Tibial nerve (tissue), 4 donors: ENCODE results near the gene PEX1. TPM values are rescaled to one million over a fixed set of nuclear protein-coding genes. Genes with fewer than 3 reads are reported as not detected.
A peak's percentile ranks its signal among the peaks of the same experiment; 100 is the strongest.
"Not testable (repeated sequence)": the region's sequence is repeated elsewhere in the genome, so short reads cannot be mapped to it uniquely, and the experiment has no call there.

Source experiments
- DNase-seq, 2 donors: peaks; one replicate each; pipeline ENCODE4 v3.0.0-alpha.2; 2019; ENCODE audit warnings: low spot score in 2 of 2
- H3K27ac ChIP-seq, 4 donors: fragments of 200-600 bp; sonication (generic) in 3 of 4; one replicate each; pipeline ENCODE4 v1.5.1; 2017 to 2019; ENCODE audit warnings: mild to moderate bottlenecking in 1 of 4
- H3K27me3 ChIP-seq, 2 donors: fragments of 200-600 bp; sonication (generic) in 1 of 2; one replicate each; pipeline versions ENCODE4 v1.5.1 to v1.6.0; 2017 to 2019
- H3K36me3 ChIP-seq, 3 donors: fragments of 200-600 bp; sonication (generic); one replicate each; pipeline ENCODE4 v1.5.1; 2018 to 2019
- H3K4me1 ChIP-seq, 4 donors: fragments of 200-600 bp; sonication (generic) in 3 of 4; one replicate each; pipeline ENCODE4 v1.5.1; 2017 to 2019
- H3K4me3 ChIP-seq, 4 donors: fragments of 200-600 bp; sonication (generic) in 3 of 4; one replicate each; pipeline ENCODE4 v1.5.1; 2017 to 2019; ENCODE audit warnings: mild to moderate bottlenecking in 1 of 4, moderate library complexity in 1 of 4
- H3K9me3 ChIP-seq, 4 donors: fragments of 200-600 bp; sonication (generic) in 3 of 4; one replicate each; pipeline ENCODE4 v1.5.1; 2017 to 2019
- CTCF ChIP-seq, 5 experiments: fragments of 200-600 bp in 3 of 5; fragments of 450-650 bp in 2 of 5; sonication (generic) in 3 of 5; IDR thresholded peaks; one replicate each; pipeline ENCODE4 v1.5.1; 2016 to 2019; ENCODE audit warnings: antibody characterized with exemption in 5 of 5, mild to moderate bottlenecking in 3 of 5, moderate library complexity in 2 of 5
- EP300 ChIP-seq, 2 donors: sonication (generic); formaldehyde crosslinking; IDR thresholded peaks; one replicate each; pipeline ENCODE4 v1.6.1; 2017; ENCODE audit warnings: antibody characterized with exemption in 2 of 2, mild to moderate bottlenecking in 1 of 2
- POLR2A ChIP-seq, 2 donors: fragments of 450-650 bp; IDR thresholded peaks; one replicate each; pipeline ENCODE4 v1.6.1; 2017; ENCODE audit warnings: antibody characterized with exemption in 2 of 2, mild to moderate bottlenecking in 2 of 2, moderate library complexity in 2 of 2
- WGBS, 2 donors: methylation state at CpG; one replicate each; pipeline ENCODE4 v1.1.5; 2018; 5-methylcytosine and 5-hydroxymethylcytosine counted together
- total RNA-seq, 4 donors: library from RNA; depleted of rRNA; stranded (reverse); fragments of >200 nt; gene quantifications; one replicate each; pipeline ENCODE4 v1.1.0, GENCODE V29; 2016

The PEX1 gene
- total RNA-seq, 4 donors from 2014 or later = 18.4 to 24.6 (median 20.7) TPM

DNA sequence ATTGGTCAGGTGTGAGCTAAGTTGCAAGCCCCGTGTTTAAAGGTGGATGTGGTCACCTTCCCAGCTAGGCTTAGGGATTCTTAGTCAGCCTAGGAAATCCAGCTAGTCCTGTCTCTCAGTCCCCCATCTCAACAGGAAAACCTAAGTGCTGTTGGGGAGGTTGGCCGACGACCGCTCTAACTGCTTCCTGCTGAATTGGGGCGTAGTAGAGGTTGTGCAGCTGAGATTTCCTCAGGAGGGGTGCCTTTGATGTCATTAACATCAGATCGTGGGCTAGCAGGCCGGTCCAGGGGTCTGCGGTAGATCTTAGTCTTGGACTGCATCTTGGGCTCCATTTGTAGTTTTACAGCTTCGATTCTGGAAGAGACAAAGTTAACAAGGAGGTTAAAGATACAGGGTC, 59.7 kb downstream of the PEX1 start:
- not testable (repeated sequence) for H3K9me3 ChIP-seq, H3K27ac ChIP-seq, DNase-seq, H3K4me1 ChIP-seq, H3K4me3 ChIP-seq, H3K27me3 ChIP-seq
- 91% methylated on average over 9 of the region's 9 CpGs for WGBS, 2 donors
- peaks cover 3 to 97% (median 6%) of the 10 kb centered on the region in 3 donors for H3K36me3 ChIP-seq

GRCh38 chr7:92466682-92467081, 61.6 kb downstream of the PEX1 start:
- Histone ChIP-seq H3K36me3 (peaks cover 3 to 90% (median 6%) of the 10 kb centered on the region in 3 donors), H3K27me3 (no peaks in the 10 kb centered on the region), H3K9me3 (no peaks in the 10 kb centered on the region), H3K4me3 (no peak overlapping the region), H3K27ac (no peak overlapping the region), H3K4me1 (no peaks in the 10 kb centered on the region)
- 62 to 93% methylated on average over 2 of the region's 2 CpGs for WGBS, 2 donors
- no peak for DNase-seq
- no peak for TF ChIP-seq CTCF (IDR thresholded peaks at IDR 0.05)
- no peak for TF ChIP-seq EP300 (IDR thresholded peaks at IDR 0.05)
- TF ChIP-seq POLR2A (IDR thresholded peaks at IDR 0.05) = no peak

DNA sequence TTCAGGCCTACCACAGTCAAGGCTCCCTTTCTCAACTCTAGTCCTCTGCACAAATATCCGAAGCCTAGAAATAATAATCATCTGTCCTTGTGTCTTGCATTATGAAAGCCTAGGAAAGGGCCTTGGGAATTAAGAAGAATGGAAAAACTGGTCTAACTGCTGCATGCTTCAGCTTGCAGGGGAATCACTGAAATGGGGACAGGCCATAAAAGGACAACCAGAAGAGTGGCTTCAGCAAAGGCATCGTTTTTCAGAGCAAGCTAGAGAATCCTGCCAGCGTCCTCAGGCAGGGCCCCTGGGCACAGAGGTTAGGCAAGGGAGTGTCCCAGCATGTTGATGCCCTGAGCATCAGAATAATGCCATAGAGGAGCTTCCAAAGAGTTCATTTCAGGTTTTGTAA, 63.8 kb downstream of the PEX1 start:
- H3K36me3 ChIP-seq = peaks cover 3 to 69% (median 6%) of the 10 kb centered on the region in 3 donors
- H3K27ac ChIP-seq = no peak overlapping the region
- H3K4me1 ChIP-seq = no peaks in the 10 kb centered on the region
- TF ChIP-seq EP300 (IDR thresholded peaks at IDR 0.05) (no peak), POLR2A (IDR thresholded peaks at IDR 0.05) (no peak), CTCF (IDR thresholded peaks at IDR 0.05) (no peak)
- WGBS, 2 donors = 63 to 71% methylated on average over 3 of the region's 3 CpGs
- no peak for DNase-seq
- H3K27me3 ChIP-seq = no peaks in the 10 kb centered on the region
- H3K4me3 ChIP-seq = no peak overlapping the region
- no peaks in the 10 kb centered on the region for H3K9me3 ChIP-seq

- peaks cover 3 to 67% (median 6%) of the 10 kb centered on the region in 3 donors for H3K36me3 ChIP-seq
- DNase-seq = no peak
- H3K27me3 ChIP-seq = no peaks in the 10 kb centered on the region
- no peak overlapping the region for H3K4me3 ChIP-seq
- TF ChIP-seq EP300 (IDR thresholded peaks at IDR 0.05) (no peak), POLR2A (IDR thresholded peaks at IDR 0.05) (no peak), CTCF (IDR thresholded peaks at IDR 0.05) (no peak)
- H3K27ac ChIP-seq = no peak overlapping the region
- 90 to 97% methylated on average over 3 of the region's 3 CpGs for WGBS, 2 donors
- H3K4me1 ChIP-seq = no peaks in the 10 kb centered on the region
- no peaks in the 10 kb centered on the region for H3K9me3 ChIP-seq
These were observed 65.8 kb downstream of the PEX1 start for GRCh38 chr7:92462560-92462959.

DNA sequence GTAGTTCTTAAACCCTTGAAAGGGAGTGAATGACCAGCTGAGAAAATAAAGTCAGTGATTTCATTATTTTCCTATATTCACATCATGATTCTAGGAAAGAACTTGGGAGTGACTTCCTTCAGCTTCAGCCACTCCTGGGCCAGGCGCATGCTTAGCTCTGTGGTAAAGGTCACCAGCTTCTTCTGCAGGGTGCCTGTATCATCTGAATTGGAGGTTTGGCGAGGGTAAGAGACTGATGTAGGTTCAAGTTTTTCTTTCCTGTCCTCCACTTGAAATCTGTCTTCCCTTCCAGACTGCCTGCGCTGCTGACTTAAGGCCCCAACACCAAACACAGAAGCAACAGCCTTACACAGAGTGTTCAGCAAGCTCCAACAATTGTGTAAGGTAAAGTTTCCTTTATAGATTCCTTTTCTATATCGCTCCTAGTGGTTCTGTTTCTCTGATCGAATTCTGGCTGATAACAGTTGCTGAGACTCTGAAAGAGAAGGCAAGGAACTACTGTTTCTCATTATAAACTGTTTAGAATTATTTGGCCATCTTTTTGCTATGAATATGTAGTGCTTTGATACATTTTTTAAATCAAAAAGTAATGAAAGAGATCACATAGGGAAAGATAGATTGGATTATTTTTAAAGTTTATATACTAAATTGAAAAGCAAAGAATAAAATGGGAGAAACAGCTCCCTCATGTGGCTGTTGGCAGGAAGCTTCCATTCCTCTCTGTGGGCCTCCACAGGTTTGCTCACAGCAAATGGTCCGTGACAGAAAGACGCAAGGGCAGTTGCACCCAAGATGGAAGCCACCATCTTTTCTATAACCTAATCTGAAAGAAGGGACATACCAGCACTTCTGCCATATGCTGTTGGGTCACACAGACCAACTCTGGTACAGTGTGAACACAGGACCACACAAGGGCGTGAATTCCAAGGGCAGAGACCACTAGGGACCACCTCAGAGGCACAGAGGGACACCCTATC, 67.0 kb downstream of the PEX1 start:
- no peak overlapping the region for H3K4me3 ChIP-seq
- no peaks in the 10 kb centered on the region for H3K27me3 ChIP-seq
- H3K27ac ChIP-seq = no peak overlapping the region
- no peaks in the 10 kb centered on the region for H3K4me1 ChIP-seq
- TF ChIP-seq EP300 (IDR thresholded peaks at IDR 0.05) = no peak
- TF ChIP-seq CTCF (IDR thresholded peaks at IDR 0.05) = peak in 4 of 5 experiments; percentile 16 to 57 (median 36)
- H3K36me3 ChIP-seq = peaks cover 5 to 67% (median 12%) of the 10 kb centered on the region in 3 donors
- WGBS, 2 donors = 58 to 64% methylated on average over 8 of the region's 8 CpGs
- H3K9me3 ChIP-seq = no peaks in the 10 kb centered on the region
- DNase-seq = no peak
